Amygdala (tissue), 56 donors: ENCODE data around the gene ABCA6.
"Not testable (repeated sequence)": the region's sequence is repeated elsewhere in the genome, so short reads cannot be mapped to it uniquely, and the experiment has no call there.

ENCODE experiments used
- DNase-seq, 56 donors: peaks; one replicate each; lab custom pipeline; 2025; lab: John Stamatoyannopoulos, UW

ABCA6 gene

DNA sequence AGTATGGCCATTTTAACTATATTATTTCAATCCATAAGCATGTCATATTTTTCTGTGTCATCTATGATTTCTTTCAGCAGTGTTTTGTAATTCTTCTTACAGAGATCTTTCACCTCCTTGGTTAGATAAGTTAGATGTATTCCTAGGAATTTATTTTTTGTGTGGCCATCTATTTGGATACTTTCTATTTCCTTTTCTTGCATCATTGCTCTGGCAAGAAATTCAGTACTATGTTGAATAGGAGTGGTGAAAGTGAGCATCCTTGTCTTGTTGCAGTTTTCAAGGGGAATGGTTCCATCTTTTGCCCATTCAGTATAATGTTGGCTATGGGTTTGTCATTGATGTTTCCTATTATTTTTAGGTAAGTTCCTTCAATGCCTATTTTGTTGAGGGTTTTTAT lies 65.9 kb downstream of the ABCA6 start:
- no peak for DNase-seq

GRCh38 chr17:69073392-69073791 lies 68.3 kb downstream of the ABCA6 start:
- not testable (repeated sequence) for DNase-seq

- DNase-seq: not testable (repeated sequence)
These were observed 68.9 kb downstream of the ABCA6 start for GRCh38 chr17:69072803-69073256.

DNA sequence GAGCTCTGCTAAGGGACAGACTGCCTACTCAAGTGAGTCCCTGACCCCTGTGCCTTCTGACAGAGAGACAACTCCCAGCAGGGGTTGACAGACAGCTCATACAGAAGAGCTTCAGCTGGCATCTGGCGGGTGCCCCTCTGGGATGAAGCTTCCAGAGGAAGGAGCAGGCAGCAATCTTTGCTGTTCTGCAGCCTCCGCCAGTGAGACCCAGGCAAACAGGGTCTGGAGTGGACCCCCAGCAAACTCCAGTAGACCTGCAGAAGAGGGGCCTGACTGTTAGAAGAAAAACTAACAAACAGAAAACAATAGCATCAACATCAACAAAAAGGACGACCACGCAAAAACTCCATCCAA lies 70.5 kb downstream of the ABCA6 start:
- not testable (repeated sequence) for DNase-seq

DNA sequence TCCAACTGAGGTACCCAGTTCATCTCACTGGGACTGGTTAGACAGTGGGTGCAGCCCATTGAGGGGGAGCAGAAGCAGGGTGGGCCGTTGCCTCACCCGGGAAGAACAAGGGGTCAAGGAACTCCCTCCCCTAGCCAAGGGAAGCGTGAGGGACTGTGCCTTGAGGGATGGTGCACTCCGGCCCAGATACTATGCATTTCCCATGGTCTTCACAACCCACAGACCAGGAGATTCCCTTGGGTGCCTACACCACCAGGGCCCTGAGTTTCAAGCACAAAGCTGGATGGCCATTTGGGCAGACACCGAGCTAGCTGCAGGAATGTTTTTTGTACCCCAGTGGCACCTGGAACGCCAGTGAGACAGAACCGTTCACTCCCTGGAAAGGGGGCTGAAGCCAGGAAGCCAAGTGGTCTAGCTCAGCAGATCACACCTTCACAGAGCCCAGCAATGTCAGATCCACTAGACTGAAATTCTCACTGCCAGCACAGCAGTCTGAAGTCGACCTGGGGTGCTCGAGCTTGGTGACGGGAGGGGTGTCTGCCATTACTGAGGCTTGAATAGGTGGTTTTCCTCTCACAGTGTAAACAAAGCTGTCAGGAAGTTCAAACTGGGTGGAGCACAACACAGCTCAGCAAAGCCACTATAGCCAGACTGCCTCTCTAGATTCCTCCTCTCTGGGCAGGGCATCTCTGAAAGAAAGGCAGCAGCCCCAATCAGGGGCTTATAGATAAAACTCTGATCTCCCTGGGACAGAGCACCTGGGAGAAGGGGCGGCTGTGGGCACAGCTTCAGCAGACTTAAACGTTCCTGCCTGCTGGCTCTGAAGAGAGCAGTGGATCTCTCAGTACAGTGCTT lies 71.1 kb downstream of the ABCA6 start:
- DNase-seq: not testable (repeated sequence)

DNA sequence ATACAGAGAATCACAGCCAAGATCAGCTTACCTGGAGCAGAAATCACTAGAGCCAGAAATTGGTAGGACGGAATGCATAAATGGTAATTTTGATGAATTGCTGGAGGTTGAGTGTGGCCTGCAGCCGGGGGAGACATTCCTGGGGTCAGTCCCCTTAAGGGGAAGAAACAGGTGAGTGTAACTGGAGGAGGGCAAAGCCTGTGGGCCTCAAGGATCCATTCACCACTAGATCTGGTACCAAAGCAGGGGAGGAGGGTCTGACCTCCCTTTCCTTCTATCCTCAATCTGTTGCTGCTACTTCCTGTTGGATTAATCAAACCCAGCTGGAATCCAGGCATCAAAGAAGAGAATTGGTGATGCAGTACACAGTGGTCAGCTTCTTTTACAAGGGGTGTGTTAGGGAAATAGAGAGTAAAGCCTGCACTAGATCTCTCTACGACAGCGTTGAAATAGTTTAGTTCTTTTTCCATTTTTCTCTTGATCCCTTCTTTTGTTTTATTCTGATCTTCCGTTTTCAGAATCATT lies 72.4 kb downstream of the ABCA6 start:
- DNase-seq: no peak

- peak in 1 of 56 donors; percentile 3 for DNase-seq
These were observed 74.2 kb downstream of the ABCA6 start for GRCh38 chr17:69067274-69068047.

- DNase-seq: no peak
These were observed 75.2 kb downstream of the ABCA6 start for GRCh38 chr17:69066482-69066881.

GRCh38 chr17:69065113-69065512 lies 76.6 kb downstream of the ABCA6 start:
- DNase-seq: no peak

- DNase-seq: no peak
These were observed 77.2 kb downstream of the ABCA6 start for GRCh38 chr17:69064476-69064875.

GRCh38 chr17:69064001-69064400 lies 77.7 kb downstream of the ABCA6 start:
- DNase-seq: no peak

DNA sequence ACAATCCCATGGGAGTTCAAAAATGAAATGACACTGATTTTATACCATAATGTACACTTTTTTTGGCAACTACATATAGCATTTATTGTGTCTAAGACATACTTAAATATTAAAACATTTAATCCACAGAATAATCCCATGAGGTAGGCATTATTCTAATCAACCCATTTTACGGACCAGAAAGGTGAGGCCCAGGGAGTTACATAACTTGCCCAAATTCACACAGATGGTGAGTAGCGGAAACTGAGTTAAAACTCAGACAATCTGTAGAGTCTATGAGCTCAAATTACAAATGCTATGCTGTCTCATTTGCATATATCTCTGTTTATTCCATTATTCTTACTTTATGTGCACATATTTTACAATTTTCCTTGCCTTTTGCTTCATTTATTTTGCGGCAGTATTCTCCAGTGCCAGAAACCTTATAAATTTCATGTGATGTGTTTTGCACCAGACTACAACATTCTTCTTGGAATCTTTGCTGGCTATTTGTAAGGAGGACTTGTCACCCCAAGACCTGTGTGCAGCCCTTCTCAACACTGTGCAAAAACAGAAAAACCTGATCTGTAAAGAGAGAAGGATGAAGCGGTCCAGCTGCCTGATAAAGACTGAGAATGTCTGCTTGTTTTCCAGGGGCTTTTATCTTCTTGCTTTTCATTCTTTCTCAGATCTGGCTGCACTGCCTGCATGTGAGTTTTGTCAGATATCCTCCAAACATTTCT lies 78.7 kb downstream of the ABCA6 start:
- DNase-seq: no peak

DNA sequence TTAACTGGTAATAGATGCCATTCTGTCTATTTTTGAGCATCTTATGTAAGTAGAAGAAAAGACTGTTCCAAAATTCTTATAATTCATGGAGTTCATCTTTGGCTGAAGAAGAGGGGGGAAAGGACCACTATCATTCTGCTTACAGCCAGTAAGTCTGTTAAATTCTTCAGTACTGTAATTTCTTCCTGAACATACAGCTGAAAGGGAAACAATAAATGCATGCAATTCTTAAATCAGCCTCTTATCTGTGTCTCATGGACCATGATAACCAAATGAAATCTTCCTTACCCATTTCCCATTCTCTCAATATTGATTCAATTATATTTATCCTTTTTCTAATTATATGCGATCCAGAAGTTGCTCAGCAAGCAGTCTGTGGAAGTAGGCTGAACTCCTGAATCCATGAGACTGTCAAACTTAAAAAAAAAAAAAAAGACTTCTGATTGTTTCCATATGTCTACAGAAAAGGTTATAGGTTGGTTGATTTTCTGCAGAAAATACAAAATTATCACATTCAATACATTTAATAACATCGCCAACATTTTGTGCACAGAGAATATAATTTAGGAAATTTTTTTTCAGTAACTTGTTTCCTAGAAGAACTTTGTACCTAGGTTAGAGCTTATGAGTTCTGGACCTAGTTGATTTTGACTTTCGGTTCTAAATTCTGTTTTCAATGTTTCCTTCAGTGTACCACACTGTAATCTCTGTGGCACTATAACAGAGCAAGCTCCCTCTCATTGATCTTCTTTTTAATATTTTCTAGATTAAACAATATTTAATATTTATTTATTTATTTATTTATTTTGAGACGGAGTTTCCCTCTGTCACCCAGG lies 79.8 kb downstream of the ABCA6 start:
- no peak for DNase-seq

DNA sequence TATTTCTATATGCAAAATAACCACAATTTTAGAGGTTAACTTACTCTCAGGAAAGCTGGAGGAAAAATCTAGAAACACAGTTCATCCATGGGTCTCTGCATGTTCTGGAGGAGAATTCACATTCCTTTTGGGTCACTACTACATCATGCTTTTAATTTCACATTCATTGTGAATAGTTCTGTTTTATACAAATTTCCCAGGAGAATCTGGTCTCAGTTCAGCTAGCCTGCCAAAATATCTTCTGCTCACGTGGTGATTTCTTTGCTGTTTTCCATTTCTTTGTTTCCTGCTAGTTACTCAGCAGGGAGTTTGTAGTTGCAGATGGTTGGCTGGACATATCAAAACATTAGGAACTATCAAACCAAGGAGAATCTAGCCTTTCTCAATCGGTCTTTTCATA lies 80.9 kb downstream of the ABCA6 start, which contains the start of gene ABCA9:
Gene ABCA9, minus strand, starts transcription at position 106 of the 400 bp plus-strand sequence. CDS start 9,801 bp downstream, outside the sequence.
- no peak for DNase-seq

GRCh38 chr17:69059458-69060175 lies 82.1 kb downstream of the ABCA6 start:
- no peak for DNase-seq

- no peak for DNase-seq
These were observed 83.5 kb downstream of the ABCA6 start for GRCh38 chr17:69058165-69058564.

DNA sequence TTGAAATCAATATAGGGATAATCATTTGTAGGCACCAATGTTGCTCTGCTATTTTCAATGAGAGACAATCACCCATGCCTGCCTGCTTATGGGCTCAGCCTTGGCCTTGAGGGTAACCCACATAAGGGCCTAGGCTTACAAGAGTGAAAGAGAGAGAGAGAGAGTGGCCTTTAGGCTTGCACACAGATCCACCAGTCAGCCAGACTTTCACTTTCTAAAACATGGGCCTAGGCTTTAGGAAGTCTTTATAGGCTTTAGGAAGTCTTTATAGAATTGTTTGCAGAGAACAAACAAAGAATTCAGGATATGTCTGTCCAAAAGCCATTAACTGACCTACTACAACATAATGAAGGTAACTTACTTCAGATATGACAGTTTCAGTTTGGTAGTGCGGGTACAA lies 84.4 kb downstream of the ABCA6 start:
- no peak for DNase-seq

DNA sequence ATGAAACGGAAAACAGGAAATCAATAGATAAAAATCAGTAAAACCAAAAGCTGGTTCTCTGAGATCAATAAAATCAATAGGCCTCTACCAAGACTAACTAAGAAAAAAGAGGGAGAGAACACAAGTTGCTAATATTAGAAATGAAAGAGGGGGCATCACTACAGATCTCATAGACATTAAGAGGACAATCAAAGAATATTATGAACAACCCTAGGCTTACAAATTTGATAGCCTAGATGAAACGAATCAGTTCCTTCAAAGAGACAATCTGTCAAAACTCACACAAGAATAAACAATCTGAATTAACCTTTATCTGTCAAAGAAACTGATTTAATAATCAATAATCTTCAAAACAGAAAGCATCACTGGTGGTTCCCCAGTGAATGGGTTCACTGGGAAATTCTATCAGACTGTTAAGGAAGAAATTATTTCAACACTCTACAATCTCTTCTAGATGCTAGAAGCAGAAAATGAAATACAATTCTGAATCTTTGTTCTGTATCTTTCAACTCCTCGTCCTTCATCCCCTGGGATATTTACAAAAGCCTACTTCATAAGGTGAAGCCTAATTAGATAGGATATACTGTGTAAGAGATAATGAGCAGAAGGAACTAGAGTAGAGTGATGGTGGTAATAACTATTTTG lies 85.4 kb downstream of the ABCA6 start:
- no peak for DNase-seq

GRCh38 chr17:69055334-69055733 lies 86.4 kb downstream of the ABCA6 start:
- no peak for DNase-seq
